Stimulated activated CD8-positive, alpha-beta memory T cell treated with anti-CD3 and anti-CD28 coated beads, Interleukin-4, amount 100 ng/mL, for 4 hours (primary cell): ENCODE measurements around the gene COMMD6.

Source experiments
- DNase-seq, 2 donors: peaks; one replicate each; pipeline ENCODE4 v3.0.0-alpha.2; 2020; ENCODE audit warnings: low read depth in 2 of 2, low spot score in 1 of 2

Gene COMMD6

GRCh38 chr13:75485286-75486062, 52.2 kb downstream of the COMMD6 start:
- DNase-seq, result no peak

- DNase-seq, result no peak
Measured at GRCh38 chr13:75482820-75483079, 54.9 kb downstream of the COMMD6 start.

GRCh38 chr13:75482070-75482819, 55.4 kb downstream of the COMMD6 start, which contains the start of gene TBC1D4:
TSS of gene TBC1D4 (minus strand) at chr13:75482169. CDS start at chr13:75481767, 402 bp downstream.
- no peak for DNase-seq

GRCh38 chr13:75481176-75482069, 56.2 kb downstream of the COMMD6 start:
- DNase-seq, result no peak

- no peak for DNase-seq
Measured at GRCh38 chr13:75480671-75481175, 56.9 kb downstream of the COMMD6 start.

- DNase-seq, result no peak
Measured at GRCh38 chr13:75479102-75479740, 58.4 kb downstream of the COMMD6 start.

- DNase-seq, result no peak
Measured at GRCh38 chr13:75478659-75479058, 59.0 kb downstream of the COMMD6 start.
